Neuronal stem cell (in vitro differentiated cells): Measurements from ENCODE around the gene SLX4IP.
A peak's percentile ranks its signal among the peaks of the same experiment; 100 is the strongest.

ENCODE experiments used
- DNase-seq: peaks from one replicate; pipeline ENCODE4 v3.0.0-alpha.2; 2013; ENCODE audit warnings: low spot score
- H2AFZ ChIP-seq: one replicate; pipeline ENCODE4 v1.6.1; 2013; ENCODE audit warnings: mild to moderate bottlenecking, low read length, inconsistent platforms
- H2AK5ac ChIP-seq: 2 replicates; pipeline ENCODE4 v1.6.1; 2013; ENCODE audit warnings: low read depth, mild to moderate bottlenecking, inconsistent platforms, low read length, moderate library complexity, mixed read lengths
- H2BK120ac ChIP-seq: 2 replicates; pipeline ENCODE4 v1.6.1; 2013; ENCODE audit warnings: low read depth, mild to moderate bottlenecking, inconsistent platforms, low read length, moderate library complexity, mixed read lengths
- H2BK12ac ChIP-seq: one replicate; pipeline ENCODE4 v1.6.1; 2013; ENCODE audit warnings: low read length, inconsistent platforms
- H2BK15ac ChIP-seq: 2 replicates; pipeline ENCODE4 v1.6.1; 2013; ENCODE audit warnings: mild to moderate bottlenecking, low read length, inconsistent platforms, mixed read lengths
- H2BK5ac ChIP-seq: one replicate; pipeline ENCODE4 v1.6.1; 2013; ENCODE audit warnings: inconsistent platforms, mild to moderate bottlenecking, low read length, moderate library complexity
- H3K14ac ChIP-seq: one replicate; pipeline ENCODE4 v1.6.1; 2013; ENCODE audit warnings: low read length, inconsistent platforms
- H3K18ac ChIP-seq: 2 replicates; pipeline ENCODE4 v1.6.1; 2013; ENCODE audit warnings: low read length, inconsistent platforms
- H3K23ac ChIP-seq: 2 replicates; pipeline ENCODE4 v1.6.1; 2013; ENCODE audit warnings: low read depth, mild to moderate bottlenecking, mixed read lengths, low read length, inconsistent platforms; ENCODE audit not compliant: poor library complexity
- H3K27ac ChIP-seq: replicated peaks from 3 replicates; pipeline ENCODE4 v1.5.1; 2013; ENCODE audit warnings: low read length, inconsistent platforms
- H3K27me3 ChIP-seq, 3 experiments: 2 replicates each; pipeline ENCODE4 v1.6.1; 2013; ENCODE audit warnings: low read length in 3 of 3, mild to moderate bottlenecking in 2 of 3, inconsistent platforms in 1 of 3, low read depth in 1 of 3, mixed read lengths in 1 of 3, moderate library complexity in 1 of 3; ENCODE audit not compliant: control insufficient read depth in 3 of 3, insufficient read depth in 3 of 3
- H3K36me3 ChIP-seq, 2 donors: replicated peaks in 1 of 2; 2 replicates each; pipeline ENCODE4 v1.6.1; 2013; ENCODE audit warnings: low read length in 2 of 2; ENCODE audit not compliant: control insufficient read depth in 2 of 2, insufficient read depth in 2 of 2
- H3K4ac ChIP-seq: 2 replicates; pipeline ENCODE4 v1.6.1; 2013; ENCODE audit warnings: inconsistent platforms, mild to moderate bottlenecking, low read length, moderate library complexity
- H3K4me1 ChIP-seq, 2 donors: 1 replicate in 1 of 2; 2 replicates in 1 of 2; pipeline ENCODE4 v1.6.1; 2013; ENCODE audit warnings: low read length in 2 of 2, low read depth in 1 of 2; ENCODE audit not compliant: control insufficient read depth in 2 of 2, insufficient read depth in 1 of 2
- H3K4me2 ChIP-seq: one replicate; pipeline ENCODE4 v1.6.1; 2013; ENCODE audit warnings: mild to moderate bottlenecking, low read length, inconsistent platforms; ENCODE audit not compliant: insufficient read depth, poor library complexity, severe bottlenecking
- H3K4me3 ChIP-seq, 2 donors: 2 replicates each; pipeline ENCODE4 v1.5.1; 2013; ENCODE audit warnings: low read length in 2 of 2, mild to moderate bottlenecking in 2 of 2, inconsistent platforms in 1 of 2, moderate library complexity in 1 of 2
- H3K79me1 ChIP-seq: one replicate; pipeline ENCODE4 v1.6.1; 2013; ENCODE audit warnings: low read depth, mild to moderate bottlenecking, inconsistent platforms, low read length, moderate library complexity
- H3K9ac ChIP-seq: one replicate; pipeline ENCODE4 v1.6.1; 2013; ENCODE audit warnings: mild to moderate bottlenecking, low read depth, low read length, inconsistent platforms; ENCODE audit not compliant: poor library complexity
- H3K9me3 ChIP-seq, 2 donors: replicated peaks in 1 of 2; 2 replicates each; pipeline versions ENCODE3 to v1.6.1; 2013; ENCODE audit warnings: low read length in 2 of 2, mild to moderate bottlenecking in 2 of 2, inconsistent platforms in 1 of 2, low read depth in 1 of 2, mixed read lengths in 1 of 2, moderate library complexity in 1 of 2; ENCODE audit not compliant: control insufficient read depth in 2 of 2, insufficient read depth in 1 of 2
- H4K8ac ChIP-seq: one replicate; pipeline ENCODE4 v1.6.1; 2013; ENCODE audit warnings: low read depth, mild to moderate bottlenecking, inconsistent platforms, low read length, moderate library complexity
- H4K91ac ChIP-seq: one replicate; pipeline ENCODE4 v1.6.1; 2013; ENCODE audit warnings: low read length, low read depth, mild to moderate bottlenecking, inconsistent platforms; ENCODE audit not compliant: poor library complexity
- WGBS, 2 donors: extraction: QIAGEN DNeasy Blood & Tissue Kit; methylation state at CpG; one replicate each; pipeline ENCODE4 v1.1.7; 2013; ENCODE audit warnings: missing lambda C conversion rate in 2 of 2, mixed read lengths in 1 of 2; ENCODE audit not compliant: insufficient read length in 2 of 2, insufficient replicate concordance in 1 of 2; ENCODE audit errors: extremely low coverage in 2 of 2; 5-methylcytosine and 5-hydroxymethylcytosine counted together

Gene SLX4IP

DNA sequence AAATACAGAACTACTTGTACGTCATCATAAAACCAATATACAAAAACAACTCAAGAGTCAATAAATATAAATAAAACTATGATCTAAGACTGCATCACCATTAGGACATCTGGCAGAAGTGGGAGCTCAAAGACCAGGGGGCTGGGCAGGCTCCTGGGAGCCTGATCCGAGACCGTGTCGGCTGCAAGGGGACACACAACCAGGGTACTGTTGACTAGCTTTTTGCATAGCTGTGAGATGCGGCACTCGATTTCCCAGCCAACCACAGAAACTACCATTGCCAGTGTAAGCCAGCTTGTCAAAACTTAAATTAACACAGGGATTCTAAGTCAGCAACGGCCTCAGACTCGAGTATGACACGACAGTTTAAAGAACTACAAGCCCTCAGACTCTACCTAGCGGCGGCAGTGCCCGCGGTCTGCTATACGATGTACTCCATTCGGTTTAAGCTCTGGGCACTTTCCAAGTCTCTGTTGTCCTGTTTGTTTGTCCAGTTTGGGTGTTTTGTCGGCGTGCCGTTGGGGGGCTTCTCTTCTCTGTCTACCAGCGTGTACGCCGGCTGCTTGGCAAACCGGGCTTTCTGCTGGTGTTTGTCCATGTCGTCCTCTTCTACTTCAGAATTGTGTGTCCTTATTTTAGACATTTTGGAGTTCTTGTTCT lies 204.1 kb downstream of the SLX4IP start:
- 100% methylated on average over 1 of the region's 23 CpGs; no CpG with 5 or more reads in 1 of the 2 donors for WGBS, 2 donors

DNA sequence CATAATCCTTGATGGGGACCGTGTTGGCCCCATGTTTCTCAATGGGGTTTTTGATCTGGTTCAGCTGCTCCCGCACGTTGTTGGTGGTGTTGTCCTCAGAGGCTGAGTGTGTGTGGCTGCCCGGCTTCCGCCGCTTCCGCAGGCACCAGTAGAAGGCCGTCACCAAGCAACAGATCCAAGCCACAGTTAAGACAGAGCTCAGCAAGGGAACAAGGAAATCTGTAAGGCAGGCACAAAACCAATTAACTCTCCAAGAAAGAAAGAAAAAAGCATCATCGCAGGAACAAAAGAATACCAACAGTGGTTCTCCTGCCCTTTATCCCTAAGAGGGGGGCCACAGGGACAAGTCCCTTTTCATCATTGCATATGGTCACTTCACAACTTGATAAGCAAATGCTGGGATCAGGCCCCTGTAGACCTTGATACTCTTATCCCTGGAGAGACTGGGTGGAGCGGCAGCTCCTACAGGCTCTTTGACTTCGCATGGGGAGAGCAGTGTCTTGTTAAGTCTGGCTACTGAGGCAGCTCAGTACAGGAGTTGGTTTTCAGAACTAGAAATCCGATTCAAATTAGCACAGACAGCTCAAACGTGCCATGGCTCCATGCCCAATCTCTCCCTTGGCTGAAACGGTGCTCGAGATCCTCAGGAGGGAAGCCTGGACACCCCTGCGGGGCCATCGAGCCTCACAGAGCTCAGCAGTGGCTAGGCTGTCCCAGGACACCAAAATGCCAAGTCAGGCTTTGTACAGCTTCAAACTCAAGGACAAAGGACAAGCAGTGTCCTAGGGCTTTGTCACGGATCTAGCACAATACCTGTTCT lies 204.8 kb downstream of the SLX4IP start:
- Histone ChIP-seq H2BK5ac (no peak overlapping the region), H3K14ac (no peak overlapping the region), H3K36me3 (peaks cover 50 to 85% of the 10 kb centered on the region in 2 donors), H3K79me1 (no peaks in the 10 kb centered on the region), H2BK15ac (no peak overlapping the region), H3K9ac (no peak overlapping the region), H3K4me1 (peaks cover 14 to 38% of the 10 kb centered on the region in 2 donors), H3K18ac (peak overlapping the region; percentile 13), H2AK5ac (peak overlapping the region; percentile 85), H3K4ac (no peak overlapping the region), H4K91ac (no peak overlapping the region), H3K4me3 (no peak overlapping the region), H4K8ac (no peak overlapping the region), H2AFZ (no peak overlapping the region), H3K4me2 (peak overlapping the region; percentile 27), H3K9me3 (no peaks in the 10 kb centered on the region), H2BK120ac (no peak overlapping the region), H3K27me3 (no peaks in the 10 kb centered on the region), H2BK12ac (no peak overlapping the region), H3K27ac (peak overlapping the region; percentile 90), H3K23ac (no peak overlapping the region)
- WGBS, 2 donors = no CpG with 5 or more reads among the region's 18 CpGs
- DNase-seq = peak; percentile 59

More for the DNA sequence above, 204.1 kb downstream of the SLX4IP start:
- H3K4ac ChIP-seq = no peak overlapping the region
- H3K4me1 ChIP-seq = peaks cover 14 to 40% of the 10 kb centered on the region in 2 donors
- no peaks in the 10 kb centered on the region for H3K79me1 ChIP-seq
- H3K14ac ChIP-seq = no peak overlapping the region
- no peak overlapping the region for H2BK15ac ChIP-seq
- no peak overlapping the region for H4K91ac ChIP-seq
- H2BK120ac ChIP-seq = no peak overlapping the region
- peak overlapping the region; percentile 38 for H3K27ac ChIP-seq
- no peak overlapping the region for H4K8ac ChIP-seq
- no peak overlapping the region for H2BK5ac ChIP-seq
- H3K36me3 ChIP-seq = peaks cover 42 to 78% of the 10 kb centered on the region in 2 donors
- no peak overlapping the region for H3K4me3 ChIP-seq
- no peak overlapping the region for H2BK12ac ChIP-seq
- no peak overlapping the region for H3K9ac ChIP-seq
- H2AFZ ChIP-seq = no peak overlapping the region
- H3K23ac ChIP-seq = no peak overlapping the region
- H3K18ac ChIP-seq = peak overlapping the region; percentile 20
- DNase-seq = no peak
- peak overlapping the region; percentile 85 for H2AK5ac ChIP-seq
- no peaks in the 10 kb centered on the region for H3K27me3 ChIP-seq
- H3K9me3 ChIP-seq = no peaks in the 10 kb centered on the region
- peak overlapping the region; percentile 27 for H3K4me2 ChIP-seq

DNA sequence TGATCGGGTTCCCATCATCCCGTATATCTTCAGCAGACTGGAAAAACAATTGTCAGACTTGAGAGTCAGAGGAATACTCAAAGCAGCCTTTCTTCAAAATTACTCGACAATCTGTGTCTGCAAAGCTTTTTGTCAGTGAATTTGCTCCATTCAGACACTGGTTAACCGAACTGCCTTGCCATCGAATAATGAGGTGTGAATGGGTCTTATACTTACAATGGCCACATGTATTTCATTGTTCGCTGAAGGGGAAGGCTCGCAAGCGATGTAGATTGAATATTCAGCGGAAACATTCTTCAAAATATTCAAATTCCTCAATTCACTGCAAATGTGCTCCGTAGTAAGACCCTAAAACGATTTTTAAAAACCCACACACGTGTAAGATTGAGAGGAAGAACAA lies 205.8 kb downstream of the SLX4IP start:
- H3K4me1 ChIP-seq = peaks cover 14 to 38% of the 10 kb centered on the region in 2 donors

DNA sequence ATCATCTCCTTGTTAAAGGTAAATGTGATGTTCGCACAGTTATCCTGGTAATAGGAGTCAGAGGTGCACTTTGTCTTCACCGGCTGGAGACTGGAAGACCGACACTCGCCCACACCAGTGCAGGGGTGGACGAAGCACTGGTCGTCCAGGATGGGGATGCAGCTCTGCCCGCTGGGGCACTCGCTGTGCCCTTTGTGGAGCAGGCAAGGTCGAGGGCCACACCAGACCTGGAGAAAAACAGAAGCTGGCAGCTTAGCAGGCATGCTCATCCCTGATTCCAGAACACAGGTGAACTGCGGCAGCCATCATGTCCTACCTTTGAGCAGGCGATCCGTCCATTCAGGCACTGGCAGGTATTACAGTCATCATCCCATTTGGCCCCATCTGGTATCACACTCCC lies 206.4 kb downstream of the SLX4IP start:
- H3K79me1 ChIP-seq = no peaks in the 10 kb centered on the region
- H3K27me3 ChIP-seq = no peaks in the 10 kb centered on the region
- H2BK15ac ChIP-seq = no peak overlapping the region
- H3K18ac ChIP-seq = no peak overlapping the region
- H2AK5ac ChIP-seq = no peak overlapping the region
- no peak overlapping the region for H3K27ac ChIP-seq
- no peak overlapping the region for H3K4ac ChIP-seq
- H3K4me1 ChIP-seq = peaks cover 14 to 36% of the 10 kb centered on the region in 2 donors
- H3K9me3 ChIP-seq = no peaks in the 10 kb centered on the region
- H2AFZ ChIP-seq = no peak overlapping the region
- H3K9ac ChIP-seq = no peak overlapping the region
- no peak overlapping the region for H4K8ac ChIP-seq
- no peak overlapping the region for H2BK120ac ChIP-seq
- no peak overlapping the region for H3K23ac ChIP-seq
- H3K4me3 ChIP-seq = no peak overlapping the region
- no peak overlapping the region for H4K91ac ChIP-seq
- no peak for DNase-seq
- WGBS, 2 donors = no CpG with 5 or more reads among the region's 12 CpGs
- H3K4me2 ChIP-seq = no peak overlapping the region
- H2BK12ac ChIP-seq = no peak overlapping the region
- no peak overlapping the region for H2BK5ac ChIP-seq
- H3K14ac ChIP-seq = no peak overlapping the region
- H3K36me3 ChIP-seq = peaks cover 63 to 99% of the 10 kb centered on the region in 2 donors

More for the DNA sequence above, 205.8 kb downstream of the SLX4IP start:
- Histone ChIP-seq H3K9me3 (no peaks in the 10 kb centered on the region), H3K9ac (no peak overlapping the region), H2AFZ (no peak overlapping the region), H2BK12ac (no peak overlapping the region), H2AK5ac (no peak overlapping the region), H3K4me3 (no peak overlapping the region), H3K27me3 (no peaks in the 10 kb centered on the region), H3K4me2 (no peak overlapping the region), H3K18ac (no peak overlapping the region), H3K27ac (peak overlapping the region; percentile 90), H3K4ac (no peak overlapping the region), H2BK5ac (no peak overlapping the region), H4K91ac (no peak overlapping the region), H2BK15ac (no peak overlapping the region), H2BK120ac (no peak overlapping the region), H3K36me3 (peaks cover 59 to 95% of the 10 kb centered on the region in 2 donors), H3K79me1 (no peaks in the 10 kb centered on the region), H3K14ac (no peak overlapping the region), H4K8ac (no peak overlapping the region), H3K23ac (no peak overlapping the region)
- no CpG with 5 or more reads among the region's 12 CpGs for WGBS, 2 donors
- no peak for DNase-seq
